ENCODE measurements around the gene ZNF541.

ZNF541 gene

DNA sequence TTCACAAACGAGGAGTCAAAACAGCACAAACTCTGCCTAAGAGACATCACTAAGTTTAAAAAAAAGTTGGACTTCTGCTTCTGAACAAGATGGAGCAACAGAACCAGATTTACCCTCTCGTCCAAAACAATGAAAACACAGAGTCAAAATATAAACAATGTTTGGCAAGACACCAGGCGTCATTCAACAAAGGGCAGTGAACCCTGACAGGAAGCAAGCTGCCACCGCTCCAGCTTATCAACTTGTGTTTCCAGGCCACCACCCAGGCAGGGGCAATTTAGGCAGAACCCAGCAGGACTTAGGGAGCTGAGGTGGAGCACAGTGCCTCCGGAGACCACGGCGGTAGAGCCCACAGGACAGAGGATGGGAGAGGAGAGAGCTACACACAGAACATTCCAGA, 49.5 kb downstream of the ZNF541 start:
- Histone ChIP-seq H3K9me3 (ENCODE audit: insufficient read depth, low read length) (no peaks in the 10 kb centered on the region), H3K79me2 (ENCODE audit: low read length) (no peaks in the 10 kb centered on the region), H3K27ac (ENCODE audit: low read length) (no peak overlapping the region), H4K20me1 (ENCODE audit: insufficient read depth, low read length) (no peaks in the 10 kb centered on the region), H3K4me2 (ENCODE audit: low read length) (no peak overlapping the region), H3K27me3 (ENCODE audit: low read depth, low read length) (peaks cover 55% of the 10 kb centered on the region), H3K4me3 (ENCODE audit: low read length) (no peak overlapping the region), H3K4me1 (ENCODE audit: low read length) (peaks cover 9% of the 10 kb centered on the region), H3K36me3 (replicated peaks; ENCODE audit: low read depth, low read length) (no peaks in the 10 kb centered on the region), H2AFZ (ENCODE audit: low read depth, low read length) (no peak overlapping the region), H3K9ac (ENCODE audit: low read length) (no peak overlapping the region)
- no peak for TF ChIP-seq EZH2phosphoT487 (IDR thresholded peaks at IDR 0.05; ENCODE audit: low read depth)
- TF ChIP-seq, protein P1, sequence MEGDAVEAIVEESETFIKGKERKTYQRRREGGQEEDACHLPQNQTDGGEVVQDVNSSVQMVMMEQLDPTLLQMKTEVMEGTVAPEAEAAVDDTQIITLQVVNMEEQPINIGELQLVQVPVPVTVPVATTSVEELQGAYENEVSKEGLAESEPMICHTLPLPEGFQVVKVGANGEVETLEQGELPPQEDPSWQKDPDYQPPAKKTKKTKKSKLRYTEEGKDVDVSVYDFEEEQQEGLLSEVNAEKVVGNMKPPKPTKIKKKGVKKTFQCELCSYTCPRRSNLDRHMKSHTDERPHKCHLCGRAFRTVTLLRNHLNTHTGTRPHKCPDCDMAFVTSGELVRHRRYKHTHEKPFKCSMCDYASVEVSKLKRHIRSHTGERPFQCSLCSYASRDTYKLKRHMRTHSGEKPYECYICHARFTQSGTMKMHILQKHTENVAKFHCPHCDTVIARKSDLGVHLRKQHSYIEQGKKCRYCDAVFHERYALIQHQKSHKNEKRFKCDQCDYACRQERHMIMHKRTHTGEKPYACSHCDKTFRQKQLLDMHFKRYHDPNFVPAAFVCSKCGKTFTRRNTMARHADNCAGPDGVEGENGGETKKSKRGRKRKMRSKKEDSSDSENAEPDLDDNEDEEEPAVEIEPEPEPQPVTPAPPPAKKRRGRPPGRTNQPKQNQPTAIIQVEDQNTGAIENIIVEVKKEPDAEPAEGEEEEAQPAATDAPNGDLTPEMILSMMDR (IDR thresholded peaks at IDR 0.05; ENCODE audit: low read depth, low read length): no peak

Data from OCI-LY3 (cell line).